ENCODE results near the gene KLHL21. TPM values are rescaled to one million over a fixed set of nuclear protein-coding genes. Genes with fewer than 3 reads are reported as not detected.

Gene KLHL21
- total RNA-seq, 1 experiment from 2014 or later, result 32.0 TPM

GRCh38 chr1:6630027-6630426, 27.4 kb upstream of the KLHL21 start:
- H3K27me3 ChIP-seq, result no peaks in the 10 kb centered on the region
- no peak overlapping the region for H3K4me3 ChIP-seq
- no peak for DNase-seq
- H3K9me3 ChIP-seq, result no peaks in the 10 kb centered on the region
- H3K36me3 ChIP-seq, result peaks cover 38% of the 10 kb centered on the region

GRCh38 chr1:6628971-6629479, 26.4 kb upstream of the KLHL21 start:
- H3K36me3 ChIP-seq, result peaks cover 39% of the 10 kb centered on the region
- no peak overlapping the region for H3K4me3 ChIP-seq
- H3K27me3 ChIP-seq, result no peaks in the 10 kb centered on the region
- no peak for DNase-seq
- no peaks in the 10 kb centered on the region for H3K9me3 ChIP-seq

GRCh38 chr1:6627841-6628545, 25.3 kb upstream of the KLHL21 start:
- no peak for DNase-seq
- peaks cover 49% of the 10 kb centered on the region for H3K36me3 ChIP-seq
- no peak overlapping the region for H3K4me3 ChIP-seq
- no peaks in the 10 kb centered on the region for H3K9me3 ChIP-seq
- no peaks in the 10 kb centered on the region for H3K27me3 ChIP-seq

- Histone ChIP-seq H3K4me3 (no peak overlapping the region), H3K27me3 (no peaks in the 10 kb centered on the region), H3K9me3 (no peaks in the 10 kb centered on the region), H3K36me3 (peaks cover 51% of the 10 kb centered on the region)
- DNase-seq, result no peak
Measured at GRCh38 chr1:6627031-6627430, 24.4 kb upstream of the KLHL21 start.

- Histone ChIP-seq H3K4me3 (peak overlapping the region; percentile 61), H3K27me3 (no peaks in the 10 kb centered on the region), H3K9me3 (no peaks in the 10 kb centered on the region), H3K36me3 (peaks cover 61% of the 10 kb centered on the region)
- DNase-seq, result peak; percentile 10
Measured at GRCh38 chr1:6625584-6626149, 23.0 kb upstream of the KLHL21 start.

- peak; percentile 80 for DNase-seq
- Histone ChIP-seq H3K36me3 (peaks cover 65% of the 10 kb centered on the region), H3K4me3 (peak within 1 kb of the TSS; percentile 61), H3K9me3 (no peaks in the 10 kb centered on the region), H3K27me3 (no peaks in the 10 kb centered on the region)
Measured at GRCh38 chr1:6624710-6625583, 22.3 kb upstream of the KLHL21 start, which contains the start of gene THAP3. Gene THAP3 (plus strand): TSS chr1:6624868. CDS start chr1:6625219, 351 bp downstream.

GRCh38 chr1:6623269-6623965, 20.7 kb upstream of the KLHL21 start:
- Histone ChIP-seq H3K36me3 (peaks cover 72% of the 10 kb centered on the region), H3K4me3 (no peak overlapping the region), H3K27me3 (no peaks in the 10 kb centered on the region), H3K9me3 (no peaks in the 10 kb centered on the region)
- DNase-seq, result no peak

- Histone ChIP-seq H3K4me3 (no peak overlapping the region), H3K9me3 (no peaks in the 10 kb centered on the region)
Measured at GRCh38 chr1:6622396-6623152, 19.9 kb upstream of the KLHL21 start.

GRCh38 chr1:6621429-6622391, 19.0 kb upstream of the KLHL21 start:
- no peaks in the 10 kb centered on the region for H3K9me3 ChIP-seq
- peaks cover 80% of the 10 kb centered on the region for H3K36me3 ChIP-seq
- H3K27me3 ChIP-seq, result no peaks in the 10 kb centered on the region
- DNase-seq, result no peak
- H3K4me3 ChIP-seq, result no peak overlapping the region

More at GRCh38 chr1:6622396-6623152, 19.9 kb upstream of the KLHL21 start:
- Histone ChIP-seq H3K36me3 (peaks cover 79% of the 10 kb centered on the region), H3K27me3 (no peaks in the 10 kb centered on the region)
- DNase-seq, result no peak

- DNase-seq, result no peak
- no peaks in the 10 kb centered on the region for H3K27me3 ChIP-seq
- no peaks in the 10 kb centered on the region for H3K9me3 ChIP-seq
- no peak overlapping the region for H3K4me3 ChIP-seq
- peaks cover 74% of the 10 kb centered on the region for H3K36me3 ChIP-seq
Measured at GRCh38 chr1:6619045-6619444, 16.4 kb upstream of the KLHL21 start.

GRCh38 chr1:6614929-6615785, 12.5 kb upstream of the KLHL21 start:
- peak overlapping the region; percentile 67 for H3K4me3 ChIP-seq
- H3K27me3 ChIP-seq, result no peaks in the 10 kb centered on the region
- DNase-seq, result no peak
- peaks cover 40% of the 10 kb centered on the region for H3K36me3 ChIP-seq
- no peaks in the 10 kb centered on the region for H3K9me3 ChIP-seq

- no peaks in the 10 kb centered on the region for H3K27me3 ChIP-seq
- peaks cover 31% of the 10 kb centered on the region for H3K36me3 ChIP-seq
- H3K9me3 ChIP-seq, result no peaks in the 10 kb centered on the region
- peak; percentile 73 for DNase-seq
- peak overlapping the region; percentile 67 for H3K4me3 ChIP-seq
Measured at GRCh38 chr1:6614019-6614928, 11.6 kb upstream of the KLHL21 start.

- Histone ChIP-seq H3K27me3 (no peaks in the 10 kb centered on the region), H3K4me3 (peak within 1 kb of the TSS; percentile 67), H3K9me3 (no peaks in the 10 kb centered on the region), H3K36me3 (peaks cover 23% of the 10 kb centered on the region)
- peak; percentile 99 for DNase-seq
Measured at GRCh38 chr1:6613361-6614018, 10.8 kb upstream of the KLHL21 start, which contains the start of gene PHF13. Gene PHF13 (plus strand): TSS chr1:6613731. CDS start chr1:6614067, 336 bp downstream.
